ENCODE measurements around the gene FYB2.

- TF ChIP-seq, protein P1, sequence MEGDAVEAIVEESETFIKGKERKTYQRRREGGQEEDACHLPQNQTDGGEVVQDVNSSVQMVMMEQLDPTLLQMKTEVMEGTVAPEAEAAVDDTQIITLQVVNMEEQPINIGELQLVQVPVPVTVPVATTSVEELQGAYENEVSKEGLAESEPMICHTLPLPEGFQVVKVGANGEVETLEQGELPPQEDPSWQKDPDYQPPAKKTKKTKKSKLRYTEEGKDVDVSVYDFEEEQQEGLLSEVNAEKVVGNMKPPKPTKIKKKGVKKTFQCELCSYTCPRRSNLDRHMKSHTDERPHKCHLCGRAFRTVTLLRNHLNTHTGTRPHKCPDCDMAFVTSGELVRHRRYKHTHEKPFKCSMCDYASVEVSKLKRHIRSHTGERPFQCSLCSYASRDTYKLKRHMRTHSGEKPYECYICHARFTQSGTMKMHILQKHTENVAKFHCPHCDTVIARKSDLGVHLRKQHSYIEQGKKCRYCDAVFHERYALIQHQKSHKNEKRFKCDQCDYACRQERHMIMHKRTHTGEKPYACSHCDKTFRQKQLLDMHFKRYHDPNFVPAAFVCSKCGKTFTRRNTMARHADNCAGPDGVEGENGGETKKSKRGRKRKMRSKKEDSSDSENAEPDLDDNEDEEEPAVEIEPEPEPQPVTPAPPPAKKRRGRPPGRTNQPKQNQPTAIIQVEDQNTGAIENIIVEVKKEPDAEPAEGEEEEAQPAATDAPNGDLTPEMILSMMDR (IDR thresholded peaks at IDR 0.05; ENCODE audit: low read length), result no peak
- no peak for TF ChIP-seq EZH2phosphoT487 (IDR thresholded peaks at IDR 0.05; ENCODE audit: low read length)
Observed at GRCh38 chr1:56863265-56863992, 44.2 kb upstream of the FYB2 start.

All from MM.1S (cell line).